Measurements from ENCODE around the gene CHD1. TPM values are rescaled to one million over a fixed set of nuclear protein-coding genes. Genes with fewer than 3 reads are reported as not detected.

CHD1 gene
- total RNA-seq, 1 experiment from 2014 or later: 36.5 TPM

GRCh38 chr5:98933445-98934072, 4.8 kb upstream of the CHD1 start:
- H3K4me1 ChIP-seq (ENCODE audit: control insufficient read depth, insufficient read depth, low read length): peaks cover 8% of the 10 kb centered on the region; the same call in 1 of the 2 replicates
- TF ChIP-seq SIN3A (IDR thresholded peaks at IDR 0.05; ENCODE audit: borderline replicate concordance, insufficient read depth, low read depth, low read length) (no peak), CTCF (IDR thresholded peaks at IDR 0.05) (no peak), REST (IDR thresholded peaks at IDR 0.05; ENCODE audit: insufficient read depth in 1 of 2, low read depth in 2 of 2, low read length in 1 of 2) (no peak), TCF7L2 (IDR thresholded peaks at IDR 0.05; ENCODE audit: low read depth, low read length) (no peak), POLR2AphosphoS5 (IDR thresholded peaks at IDR 0.05; ENCODE audit: low read depth, low read length) (no peak)
- no TSS peak for BruUV-seq (replicated peaks)
- DNase-seq (ENCODE audit: low read depth, low spot score): no peak
- ATAC-seq: no peak
- no peaks in the 10 kb centered on the region for H3K27me3 ChIP-seq (ENCODE audit: control insufficient read depth, insufficient read depth, low read length)
- intact Hi-C loops (cut with micrococcal nuclease; ENCODE audit: unreplicated experiment): no loop called here
- in situ Hi-C loops (cut with HindIII; ENCODE audit: low pct_unique_long_range_greater_than_20kb, low sequenced_read_pairs): no loop called here
- ChIA-PET CTCF (no interaction called here), POLR2A (interaction anchor here (0.5 kb wide), 1 partner anchor 28 kb away, joined by 4 read pairs; no protein-coding TSS in a partner anchor)
- no peak overlapping the region for H3K4me3 ChIP-seq (ENCODE audit: low read depth in 2 of 2, low read length in 2 of 2)
- no peaks in the 10 kb centered on the region for H3K9me3 ChIP-seq (ENCODE audit: control insufficient read depth, insufficient read depth, low read depth, low read length)
- H3K36me3 ChIP-seq (ENCODE audit: control insufficient read depth, insufficient read depth, low read length): no peaks in the 10 kb centered on the region; the same call in 1 of the 2 replicates
- no peak overlapping the region for H3K27ac ChIP-seq (ENCODE audit: low read length)

GRCh38 chr5:98930972-98931762, 2.4 kb upstream of the CHD1 start:
- H3K4me1 ChIP-seq (ENCODE audit: control insufficient read depth, insufficient read depth, low read length): peaks cover 14% of the 10 kb centered on the region; the same call in 1 of the 2 replicates
- CTCF ChIA-PET: no interaction called here
- no peak for TF ChIP-seq POLR2AphosphoS5 (IDR thresholded peaks at IDR 0.05; ENCODE audit: low read depth, low read length)
- TF ChIP-seq REST (IDR thresholded peaks at IDR 0.05; ENCODE audit: insufficient read depth in 1 of 2, low read depth in 2 of 2, low read length in 1 of 2): no peak
- no peak for TF ChIP-seq SIN3A (IDR thresholded peaks at IDR 0.05; ENCODE audit: borderline replicate concordance, insufficient read depth, low read depth, low read length)
- TF ChIP-seq TCF7L2 (IDR thresholded peaks at IDR 0.05; ENCODE audit: low read depth, low read length): no peak
- no peak for TF ChIP-seq CTCF (IDR thresholded peaks at IDR 0.05)

More at GRCh38 chr5:98930972-98931762, 2.4 kb upstream of the CHD1 start:
- H3K36me3 ChIP-seq (ENCODE audit: control insufficient read depth, insufficient read depth, low read length): no peaks in the 10 kb centered on the region; the same call in none of the 2 replicates
- POLR2A ChIA-PET: no interaction called here
- ATAC-seq (no peak), DNase-seq (ENCODE audit: low read depth, low spot score) (no peak)
- in situ Hi-C loops (cut with HindIII; ENCODE audit: low pct_unique_long_range_greater_than_20kb, low sequenced_read_pairs): no loop called here
- intact Hi-C loops (cut with micrococcal nuclease; ENCODE audit: unreplicated experiment): no loop called here
- H3K9me3 ChIP-seq (ENCODE audit: control insufficient read depth, insufficient read depth, low read depth, low read length): no peaks in the 10 kb centered on the region
- H3K4me3 ChIP-seq (ENCODE audit: low read depth in 2 of 2, low read length in 2 of 2): no peak overlapping the region
- H3K27me3 ChIP-seq (ENCODE audit: control insufficient read depth, insufficient read depth, low read length): no peaks in the 10 kb centered on the region
- H3K27ac ChIP-seq (ENCODE audit: low read length): no peak overlapping the region
- no TSS peak for BruUV-seq (replicated peaks)

Measured in Panc1 (cell line).